NCI-H2196 (cell line): ENCODE results near the gene MYO1B.

Experiments
- DNase-seq: peaks from one replicate; lab custom pipeline; 2025; ENCODE audit not compliant: unreplicated experiment; lab: John Stamatoyannopoulos, UW

MYO1B gene

GRCh38 chr2:191394043-191394442 is 148.8 kb downstream of the MYO1B start:
- no peak for DNase-seq

GRCh38 chr2:191396794-191397193 is 151.6 kb downstream of the MYO1B start:
- DNase-seq: no peak

GRCh38 chr2:191399601-191400000 is 154.4 kb downstream of the MYO1B start:
- no peak for DNase-seq

GRCh38 chr2:191401287-191401686 is 156.1 kb downstream of the MYO1B start:
- DNase-seq: no peak

GRCh38 chr2:191402966-191403565 is 157.9 kb downstream of the MYO1B start:
- no peak for DNase-seq

- DNase-seq: no peak
Measured at GRCh38 chr2:191404568-191404991, 159.4 kb downstream of the MYO1B start.

- DNase-seq: no peak
Measured at GRCh38 chr2:191405546-191405945, 160.3 kb downstream of the MYO1B start.

- no peak for DNase-seq
Measured at GRCh38 chr2:191410646-191411436, 165.6 kb downstream of the MYO1B start.

- DNase-seq: no peak
Measured at GRCh38 chr2:191411472-191411871, 166.3 kb downstream of the MYO1B start.

- DNase-seq: no peak
Measured at GRCh38 chr2:191412353-191412752, 167.1 kb downstream of the MYO1B start.

- DNase-seq: no peak
Measured at GRCh38 chr2:191415101-191415500, 169.9 kb downstream of the MYO1B start.

- no peak for DNase-seq
Measured at GRCh38 chr2:191415858-191416257, 170.7 kb downstream of the MYO1B start.

- DNase-seq: no peak
Measured at GRCh38 chr2:191417746-191418145, 172.5 kb downstream of the MYO1B start.

- no peak for DNase-seq
Measured at GRCh38 chr2:191421950-191422349, 176.7 kb downstream of the MYO1B start.

- DNase-seq: no peak
Measured at GRCh38 chr2:191427031-191427430, 181.8 kb downstream of the MYO1B start.

- DNase-seq: no peak
Measured at GRCh38 chr2:191428141-191428540, 182.9 kb downstream of the MYO1B start.

- no peak for DNase-seq
Measured at GRCh38 chr2:191430476-191430875, 185.3 kb downstream of the MYO1B start.

GRCh38 chr2:191432121-191432520 is 186.9 kb downstream of the MYO1B start:
- DNase-seq: no peak

GRCh38 chr2:191434072-191434471 is 188.9 kb downstream of the MYO1B start:
- DNase-seq: no peak

GRCh38 chr2:191435141-191435540 is 189.9 kb downstream of the MYO1B start:
- no peak for DNase-seq

GRCh38 chr2:191436368-191437055 is 191.3 kb downstream of the MYO1B start:
- no peak for DNase-seq

- no peak for DNase-seq
Measured at GRCh38 chr2:191439481-191439880, 194.3 kb downstream of the MYO1B start.
